ENCODE results near the gene GSDME. TPM values are rescaled to one million over a fixed set of nuclear protein-coding genes. Genes with fewer than 3 reads are reported as not detected.
A peak's percentile ranks its signal among the peaks of the same experiment; 100 is the strongest.

GSDME gene
- total RNA-seq, 4 donors from 2014 or later, result 0.87 to 16.3 (median 10.4) TPM

DNA sequence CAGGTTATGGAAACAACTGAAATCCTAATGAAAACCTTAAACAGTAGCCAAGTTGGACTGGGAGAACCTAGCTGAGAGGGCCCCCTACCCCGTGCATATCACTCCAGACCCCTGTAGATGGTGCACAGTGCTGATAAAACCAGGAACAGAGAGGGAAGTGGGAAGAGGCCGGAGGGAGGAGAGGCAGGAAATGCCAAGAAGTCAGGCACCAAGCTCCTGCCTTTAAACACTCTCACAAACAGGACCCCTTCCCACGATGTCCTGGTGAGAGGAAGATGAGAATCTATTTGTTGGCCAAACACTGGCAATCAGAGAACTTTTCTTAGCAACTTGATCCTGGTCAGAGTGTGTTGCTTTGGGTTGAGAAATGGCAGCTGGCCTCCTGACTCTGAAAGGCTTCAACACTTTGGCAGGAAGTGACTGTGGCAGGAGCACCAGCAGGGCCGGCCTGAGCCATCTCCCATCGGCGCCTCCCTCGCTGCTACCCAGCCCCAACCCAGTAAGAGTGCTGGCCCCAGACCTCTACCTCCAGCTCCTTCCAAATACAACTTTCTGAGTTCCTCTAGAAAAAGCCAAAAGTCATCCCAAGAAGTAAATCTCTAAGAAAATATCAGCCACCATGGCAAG, 39.5 kb downstream of the GSDME start:
- intact Hi-C loops (cut with DNase I), result no loop called here
- H3K4me3 ChIP-seq, result no peak overlapping the region
- no peaks in the 10 kb centered on the region for H3K4me1 ChIP-seq

GRCh38 chr7:24717247-24717622, 40.0 kb downstream of the GSDME start:
- H3K4me1 ChIP-seq, result no peaks in the 10 kb centered on the region
- intact Hi-C loops (cut with DNase I), result no loop called here
- WGBS, 2 donors, result 92 to 93% methylated on average over 11 to 12 of the region's 14 CpGs
- no peak for DNase-seq
- no peak for TF ChIP-seq POLR2A (IDR thresholded peaks at IDR 0.05)
- TF ChIP-seq, protein P1, sequence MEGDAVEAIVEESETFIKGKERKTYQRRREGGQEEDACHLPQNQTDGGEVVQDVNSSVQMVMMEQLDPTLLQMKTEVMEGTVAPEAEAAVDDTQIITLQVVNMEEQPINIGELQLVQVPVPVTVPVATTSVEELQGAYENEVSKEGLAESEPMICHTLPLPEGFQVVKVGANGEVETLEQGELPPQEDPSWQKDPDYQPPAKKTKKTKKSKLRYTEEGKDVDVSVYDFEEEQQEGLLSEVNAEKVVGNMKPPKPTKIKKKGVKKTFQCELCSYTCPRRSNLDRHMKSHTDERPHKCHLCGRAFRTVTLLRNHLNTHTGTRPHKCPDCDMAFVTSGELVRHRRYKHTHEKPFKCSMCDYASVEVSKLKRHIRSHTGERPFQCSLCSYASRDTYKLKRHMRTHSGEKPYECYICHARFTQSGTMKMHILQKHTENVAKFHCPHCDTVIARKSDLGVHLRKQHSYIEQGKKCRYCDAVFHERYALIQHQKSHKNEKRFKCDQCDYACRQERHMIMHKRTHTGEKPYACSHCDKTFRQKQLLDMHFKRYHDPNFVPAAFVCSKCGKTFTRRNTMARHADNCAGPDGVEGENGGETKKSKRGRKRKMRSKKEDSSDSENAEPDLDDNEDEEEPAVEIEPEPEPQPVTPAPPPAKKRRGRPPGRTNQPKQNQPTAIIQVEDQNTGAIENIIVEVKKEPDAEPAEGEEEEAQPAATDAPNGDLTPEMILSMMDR (IDR thresholded peaks at IDR 0.05), result no peak
- H3K9me3 ChIP-seq, result no peaks in the 10 kb centered on the region
- H3K27me3 ChIP-seq, result no peaks in the 10 kb centered on the region
- no peaks in the 10 kb centered on the region for H3K36me3 ChIP-seq
- no peak overlapping the region for H3K27ac ChIP-seq
- H3K4me3 ChIP-seq, result no peak overlapping the region

More for the DNA sequence above, 39.5 kb downstream of the GSDME start:
- Histone ChIP-seq H3K27ac (no peak overlapping the region), H3K36me3 (no peaks in the 10 kb centered on the region), H3K27me3 (no peaks in the 10 kb centered on the region), H3K9me3 (no peaks in the 10 kb centered on the region)
- no peak for TF ChIP-seq POLR2A (IDR thresholded peaks at IDR 0.05)
- TF ChIP-seq, protein P1 (IDR thresholded peaks at IDR 0.05), result no peak
- 68 to 69% methylated on average over 4 to 7 of the region's 7 CpGs for WGBS, 2 donors
- no peak for DNase-seq

GRCh38 chr7:24716480-24717246, 40.6 kb downstream of the GSDME start:
- no peaks in the 10 kb centered on the region for H3K36me3 ChIP-seq
- H3K4me1 ChIP-seq, result no peaks in the 10 kb centered on the region
- H3K4me3 ChIP-seq, result no peak overlapping the region
- H3K27ac ChIP-seq, result no peak overlapping the region
- no peaks in the 10 kb centered on the region for H3K27me3 ChIP-seq
- H3K9me3 ChIP-seq, result no peaks in the 10 kb centered on the region
- no peak for DNase-seq
- no peak for TF ChIP-seq POLR2A (IDR thresholded peaks at IDR 0.05)
- TF ChIP-seq, protein P1 (IDR thresholded peaks at IDR 0.05), result no peak
- WGBS, 2 donors, result 84 to 90% methylated on average over 7 to 9 of the region's 9 CpGs
- intact Hi-C loops (cut with DNase I), result no loop called here

DNA sequence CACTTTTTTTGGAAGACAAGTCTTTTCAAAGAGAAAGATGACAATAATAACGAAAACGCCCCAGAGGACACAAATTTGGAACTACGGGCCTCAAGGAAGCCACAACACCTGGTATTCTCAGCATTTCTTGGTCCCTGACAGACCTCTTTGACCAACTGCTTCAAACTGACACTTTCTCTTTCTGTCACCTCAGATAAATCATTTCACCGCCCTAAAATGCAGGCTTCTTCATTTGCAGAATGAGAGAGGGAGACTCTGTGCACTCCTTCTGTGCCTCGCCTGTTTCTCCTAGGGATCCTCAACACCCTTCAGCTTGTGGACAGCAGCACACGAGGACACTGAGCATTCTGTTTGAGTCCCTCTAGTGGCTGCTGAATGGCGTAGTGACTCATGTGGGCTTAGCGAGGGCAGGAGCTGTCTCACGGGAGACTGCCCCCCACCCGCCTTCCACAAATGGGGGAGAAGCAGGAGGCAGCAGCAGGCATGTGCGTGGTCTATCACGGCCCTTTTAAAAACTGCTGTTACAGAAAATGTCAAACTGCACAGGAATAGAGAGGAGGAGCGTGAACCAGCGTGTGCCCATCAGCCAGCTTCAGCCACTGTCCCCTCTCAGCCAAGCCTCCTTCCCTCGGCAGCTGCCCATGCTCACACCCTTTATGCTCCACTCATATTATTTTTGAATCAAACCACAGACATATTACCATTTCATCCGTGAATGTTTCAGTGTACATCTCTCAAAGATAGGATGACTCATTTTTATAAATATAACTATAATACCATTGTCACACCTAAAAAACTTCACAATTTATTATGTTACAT, 41.4 kb downstream of the GSDME start:
- no peak for TF ChIP-seq POLR2A (IDR thresholded peaks at IDR 0.05)
- TF ChIP-seq, protein P1 (IDR thresholded peaks at IDR 0.05), result peak in 1 of 6 experiments; percentile 8
- H3K4me1 ChIP-seq, result no peaks in the 10 kb centered on the region
- no peaks in the 10 kb centered on the region for H3K27me3 ChIP-seq
- H3K4me3 ChIP-seq, result no peak overlapping the region
- no peak for DNase-seq
- no peaks in the 10 kb centered on the region for H3K36me3 ChIP-seq
- intact Hi-C loops (cut with DNase I), result no loop called here
- no peaks in the 10 kb centered on the region for H3K9me3 ChIP-seq
- 70 to 74% methylated on average over 11 to 13 of the region's 16 CpGs for WGBS, 2 donors
- H3K27ac ChIP-seq, result no peak overlapping the region

DNA sequence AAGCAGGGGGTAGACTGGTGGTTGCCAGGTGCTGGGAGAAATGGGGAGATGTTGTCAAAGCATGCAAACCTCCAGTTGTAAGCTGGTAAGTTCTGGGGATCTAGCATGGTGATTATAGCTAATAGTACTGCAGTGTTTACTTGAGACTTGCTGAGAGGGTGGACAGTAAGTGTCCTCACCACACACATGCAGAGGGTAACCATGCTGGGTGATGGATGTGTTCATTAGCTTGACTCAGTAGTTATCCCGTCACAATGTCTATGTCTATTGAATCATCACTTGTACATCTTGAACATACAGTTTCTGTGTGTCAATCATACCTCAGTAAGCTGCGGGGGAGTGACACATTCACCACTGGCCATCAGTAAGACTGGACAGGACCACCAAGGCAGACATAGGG, 42.1 kb downstream of the GSDME start:
- 74 to 83% methylated on average over 2 of the region's 2 CpGs for whole genome bisulfite sequencing, 2 donors
- no peaks in the 10 kb centered on the region for H3K27me3 ChIP-seq
- H3K36me3 ChIP-seq, result no peaks in the 10 kb centered on the region
- no peak overlapping the region for H3K4me3 ChIP-seq
- no peak overlapping the region for H3K27ac ChIP-seq
- intact Hi-C loops (cut with DNase I), result no loop called here
- H3K4me1 ChIP-seq, result no peaks in the 10 kb centered on the region
- TF ChIP-seq, protein P1 (IDR thresholded peaks at IDR 0.05), result no peak
- no peak for TF ChIP-seq POLR2A (IDR thresholded peaks at IDR 0.05)
- H3K9me3 ChIP-seq, result no peaks in the 10 kb centered on the region
- no peak for DNase-seq
